Parathyroid adenoma (tissue), 2 donors: ENCODE results near the gene SLC17A7.

Source experiments
- H2AFZ ChIP-seq: fragments of 300-600 bp; sonication (generic); one replicate; pipeline ENCODE4 v1.7.0; 2017; ENCODE audit warnings: antibody characterized with exemption, mild to moderate bottlenecking
- H3K27ac ChIP-seq: fragments of 300-600 bp; sonication (generic); one replicate; pipeline ENCODE4 v1.7.0; 2017
- H3K27me3 ChIP-seq: fragments of 300-600 bp; sonication (generic); one replicate; pipeline ENCODE4 v1.7.0; 2017; ENCODE audit warnings: low read length; ENCODE audit not compliant: control insufficient read depth, insufficient read depth
- H3K36me3 ChIP-seq: fragments of 300-600 bp; sonication (generic); one replicate; pipeline ENCODE4 v1.7.0; 2017; ENCODE audit warnings: low read length; ENCODE audit not compliant: control insufficient read depth, insufficient read depth
- H3K4me1 ChIP-seq: fragments of 300-600 bp; sonication (generic); one replicate; pipeline ENCODE4 v1.7.0; 2017; ENCODE audit warnings: control low read depth
- H3K4me2 ChIP-seq: fragments of 300-600 bp; sonication (generic); one replicate; pipeline ENCODE4 v1.7.0; 2017; ENCODE audit warnings: low read length
- H3K4me3 ChIP-seq: fragments of 300-600 bp; sonication (generic); one replicate; pipeline ENCODE4 v1.7.0; 2017; ENCODE audit warnings: low read depth, low read length
- H3K79me2 ChIP-seq: fragments of 300-600 bp; sonication (generic); one replicate; pipeline ENCODE4 v1.7.0; 2017; ENCODE audit warnings: control low read depth
- H3K9ac ChIP-seq: fragments of 300-600 bp; sonication (generic); one replicate; pipeline ENCODE4 v1.7.0; 2017; ENCODE audit warnings: mild to moderate bottlenecking
- H3K9me3 ChIP-seq: fragments of 300-600 bp; sonication (generic); one replicate; pipeline ENCODE4 v1.7.0; 2017; ENCODE audit warnings: low read length; ENCODE audit not compliant: control insufficient read depth
- CTCF ChIP-seq: fragments of 300-600 bp; sonication (generic); IDR thresholded peaks from one replicate; pipeline ENCODE4 v1.7.0; 2017; ENCODE audit warnings: antibody characterized with exemption, mild to moderate bottlenecking
- donor health status: primary hyperparathyroidism.

The SLC17A7 gene

GRCh38 chr19:49428547-49429451 lies 12.5 kb downstream of the SLC17A7 start:
- Histone ChIP-seq H3K4me1 (no peaks in the 10 kb centered on the region), H3K9me3 (no peaks in the 10 kb centered on the region), H3K79me2 (no peaks in the 10 kb centered on the region), H2AFZ (no peak overlapping the region), H3K27me3 (peaks cover 21% of the 10 kb centered on the region), H3K4me3 (peak overlapping the region; percentile 1), H3K36me3 (no peaks in the 10 kb centered on the region), H3K4me2 (peak overlapping the region; percentile 62), H3K9ac (no peak overlapping the region), H3K27ac (no peak overlapping the region)
- no peak for TF ChIP-seq CTCF

GRCh38 chr19:49427855-49428546 lies 13.3 kb downstream of the SLC17A7 start:
- Histone ChIP-seq H3K27ac (no peak overlapping the region), H3K27me3 (peaks cover 29% of the 10 kb centered on the region), H3K4me1 (no peaks in the 10 kb centered on the region), H3K4me2 (peak overlapping the region; percentile 62), H3K36me3 (no peaks in the 10 kb centered on the region), H3K79me2 (no peaks in the 10 kb centered on the region), H3K9me3 (no peaks in the 10 kb centered on the region), H3K9ac (no peak overlapping the region), H3K4me3 (peak overlapping the region; percentile 1), H2AFZ (peak overlapping the region; percentile 65)
- TF ChIP-seq CTCF: no peak

GRCh38 chr19:49427339-49427738 lies 14.0 kb downstream of the SLC17A7 start:
- TF ChIP-seq CTCF: no peak
- no peaks in the 10 kb centered on the region for H3K4me1 ChIP-seq
- no peak overlapping the region for H2AFZ ChIP-seq
- H3K79me2 ChIP-seq: no peaks in the 10 kb centered on the region
- H3K4me2 ChIP-seq: no peak overlapping the region
- H3K4me3 ChIP-seq: no peak overlapping the region
- no peaks in the 10 kb centered on the region for H3K9me3 ChIP-seq
- peaks cover 36% of the 10 kb centered on the region for H3K27me3 ChIP-seq
- H3K9ac ChIP-seq: no peak overlapping the region
- no peaks in the 10 kb centered on the region for H3K36me3 ChIP-seq
- H3K27ac ChIP-seq: no peak overlapping the region

GRCh38 chr19:49425922-49426592 lies 15.3 kb downstream of the SLC17A7 start:
- peaks cover 35% of the 10 kb centered on the region for H3K27me3 ChIP-seq
- H3K9ac ChIP-seq: no peak overlapping the region
- no peaks in the 10 kb centered on the region for H3K79me2 ChIP-seq
- no peak overlapping the region for H2AFZ ChIP-seq
- no peaks in the 10 kb centered on the region for H3K4me1 ChIP-seq
- no peak overlapping the region for H3K27ac ChIP-seq
- no peak overlapping the region for H3K4me2 ChIP-seq
- no peaks in the 10 kb centered on the region for H3K36me3 ChIP-seq
- H3K9me3 ChIP-seq: no peaks in the 10 kb centered on the region
- no peak overlapping the region for H3K4me3 ChIP-seq
- no peak for TF ChIP-seq CTCF
